Trophoblast cell (in vitro differentiated cells and primary cell): Measurements from ENCODE around the gene BCL7A.
A peak's percentile ranks its signal among the peaks of the same experiment; 100 is the strongest.

Experiments used
- DNase-seq, 2 donors: peaks; one replicate each; pipeline ENCODE4 v3.0.0-alpha.2; 2016
- H2AFZ ChIP-seq: 2 replicates; pipeline ENCODE4 v1.6.1; 2013; ENCODE audit warnings: low read length, moderate library complexity, mild to moderate bottlenecking; ENCODE audit not compliant: insufficient read depth, poor library complexity
- H2AK5ac ChIP-seq: 2 replicates; pipeline ENCODE4 v1.6.1; 2013; ENCODE audit warnings: mild to moderate bottlenecking, low read length
- H2BK120ac ChIP-seq: 2 replicates; pipeline ENCODE4 v1.6.1; 2013; ENCODE audit warnings: low read length, mild to moderate bottlenecking, moderate library complexity; ENCODE audit not compliant: insufficient read depth, poor library complexity
- H2BK12ac ChIP-seq: 2 replicates; pipeline ENCODE4 v1.6.1; 2013; ENCODE audit warnings: mild to moderate bottlenecking, low read length, moderate library complexity
- H2BK5ac ChIP-seq: 2 replicates; pipeline ENCODE4 v1.6.1; 2013; ENCODE audit warnings: low read length, low read depth, moderate library complexity, mild to moderate bottlenecking; ENCODE audit not compliant: poor library complexity
- H3K14ac ChIP-seq: 2 replicates; pipeline ENCODE4 v1.6.1; 2013; ENCODE audit warnings: mild to moderate bottlenecking, low read length
- H3K18ac ChIP-seq: 2 replicates; pipeline ENCODE4 v1.6.1; 2013; ENCODE audit warnings: mild to moderate bottlenecking, low read length
- H3K23ac ChIP-seq: 2 replicates; pipeline ENCODE4 v1.6.1; 2013; ENCODE audit warnings: low read length
- H3K27ac ChIP-seq: 2 replicates; pipeline ENCODE4 v1.5.1; 2013; ENCODE audit warnings: low read depth, mild to moderate bottlenecking, inconsistent platforms, low read length, moderate library complexity
- H3K27me3 ChIP-seq: 2 replicates; pipeline ENCODE4 v1.6.1; 2013; ENCODE audit warnings: inconsistent platforms, mild to moderate bottlenecking, low read length, moderate library complexity; ENCODE audit not compliant: insufficient read depth
- H3K36me3 ChIP-seq, 2 experiments: 1 replicate in 1 of 2; 2 replicates in 1 of 2; pipeline ENCODE4 v1.6.1; 2013; ENCODE audit warnings: low read length in 2 of 2, mild to moderate bottlenecking in 2 of 2, moderate library complexity in 1 of 2; ENCODE audit not compliant: insufficient read depth in 2 of 2, control insufficient read depth in 1 of 2
- H3K4ac ChIP-seq: 2 replicates; pipeline ENCODE4 v1.6.1; 2013; ENCODE audit warnings: low read depth, mild to moderate bottlenecking, low read length, moderate library complexity
- H3K4me1 ChIP-seq, 2 experiments: 1 replicate in 1 of 2; 2 replicates in 1 of 2; pipeline ENCODE4 v1.6.1; 2013; ENCODE audit warnings: low read length in 2 of 2, mild to moderate bottlenecking in 2 of 2, moderate library complexity in 1 of 2; ENCODE audit not compliant: insufficient read depth in 2 of 2, control insufficient read depth in 1 of 2
- H3K4me2 ChIP-seq: 2 replicates; pipeline ENCODE4 v1.6.1; 2013; ENCODE audit warnings: inconsistent platforms, mild to moderate bottlenecking, low read length, moderate library complexity
- H3K4me3 ChIP-seq: 2 replicates; pipeline ENCODE4 v1.5.1; 2013; ENCODE audit warnings: mild to moderate bottlenecking, low read depth, low read length, inconsistent platforms
- H3K79me1 ChIP-seq: one replicate; pipeline ENCODE4 v1.6.1; 2013; ENCODE audit warnings: low read length
- H3K79me2 ChIP-seq: 2 replicates; pipeline ENCODE4 v1.6.1; 2013; ENCODE audit warnings: low read length, mild to moderate bottlenecking; ENCODE audit not compliant: control insufficient read depth, insufficient read depth, poor library complexity
- H3K9ac ChIP-seq: 2 replicates; pipeline ENCODE4 v1.6.1; 2013; ENCODE audit warnings: mild to moderate bottlenecking, low read length
- H3K9me3 ChIP-seq: 2 replicates; pipeline ENCODE4 v1.6.1; 2013; ENCODE audit warnings: low read depth, mild to moderate bottlenecking, control low read depth, inconsistent platforms, low read length; ENCODE audit not compliant: insufficient read depth
- H4K12ac ChIP-seq: 2 replicates; pipeline ENCODE4 v1.6.1; 2013; ENCODE audit warnings: low read depth, mild to moderate bottlenecking, low read length, moderate library complexity
- H4K8ac ChIP-seq: 2 replicates; pipeline ENCODE4 v1.6.1; 2013; ENCODE audit warnings: low read depth, mild to moderate bottlenecking, low read length, moderate library complexity
- H4K91ac ChIP-seq: one replicate; pipeline ENCODE4 v1.6.1; 2013; ENCODE audit warnings: low read depth, mild to moderate bottlenecking, low read length, moderate library complexity
- WGBS: extraction: QIAGEN DNeasy Blood & Tissue Kit; methylation state at CpG from one replicate; pipeline ENCODE4 v1.1.7; 2013; ENCODE audit warnings: missing lambda C conversion rate; ENCODE audit not compliant: insufficient read length, insufficient coverage; ENCODE audit errors: extremely low coverage; 5-methylcytosine and 5-hydroxymethylcytosine counted together

The BCL7A gene

DNA sequence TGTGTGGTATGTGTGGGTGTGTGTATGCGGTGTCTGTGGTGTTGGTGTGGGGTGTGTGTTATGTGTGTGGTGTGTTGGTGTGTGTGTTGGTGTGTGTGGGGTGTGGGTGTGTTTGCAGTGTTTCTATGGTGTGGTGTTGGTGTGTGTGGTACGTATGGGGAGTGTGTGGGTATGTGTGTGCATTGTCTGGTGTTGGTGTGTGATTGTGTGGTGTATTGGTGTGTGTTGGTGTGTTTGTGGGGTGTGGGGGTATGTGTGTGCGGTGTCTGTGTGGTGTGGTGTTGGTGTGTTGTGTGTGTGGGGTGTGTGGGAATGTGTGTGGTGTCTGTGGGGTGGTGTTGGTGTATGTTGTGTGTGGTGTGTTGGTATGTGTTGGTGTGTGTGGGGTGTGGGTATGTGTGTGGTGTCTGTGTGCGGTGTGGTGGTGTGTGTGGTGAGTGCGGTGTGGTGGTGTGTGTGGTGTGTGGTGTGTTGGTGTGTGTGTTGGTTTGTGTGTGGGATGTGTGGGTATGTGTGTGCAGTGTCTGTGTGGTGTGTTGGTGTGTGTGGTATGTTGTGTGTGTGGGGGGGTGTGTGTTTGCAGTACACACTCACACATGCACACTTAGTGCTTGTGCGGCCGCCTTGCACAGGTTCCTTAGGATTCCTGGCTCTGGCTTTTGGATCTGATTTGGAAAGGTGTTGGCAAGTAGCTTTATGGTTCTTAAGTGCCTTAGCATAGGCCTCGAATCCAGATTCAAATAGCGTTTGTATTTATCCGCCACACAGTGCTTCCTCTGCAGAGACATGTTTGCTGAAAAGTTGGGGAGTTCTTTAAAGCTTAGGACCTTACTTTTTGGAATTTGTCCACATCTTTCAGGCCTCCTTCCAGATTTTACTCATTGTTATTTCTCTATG is 73.3 kb downstream of the BCL7A start:
- Histone ChIP-seq H4K91ac (no peak overlapping the region), H3K27me3 (no peaks in the 10 kb centered on the region), H3K79me2 (no peaks in the 10 kb centered on the region), H3K23ac (peak overlapping the region; percentile 99), H2BK12ac (no peak overlapping the region), H2BK5ac (no peak overlapping the region), H2BK120ac (no peak overlapping the region), H4K12ac (no peak overlapping the region), H3K9ac (no peak overlapping the region), H4K8ac (no peak overlapping the region), H2AK5ac (no peak overlapping the region), H3K9me3 (peaks cover 25% of the 10 kb centered on the region), H2AFZ (no peak overlapping the region), H3K4me2 (no peak overlapping the region), H3K4me3 (peak overlapping the region; percentile 53), H3K36me3 (no peaks in the 10 kb centered on the region), H3K4me1 (peaks cover 12 to 23% of the 10 kb centered on the region in 2 experiments), H3K27ac (no peak overlapping the region), H3K14ac (no peak overlapping the region), H3K4ac (no peak overlapping the region), H3K18ac (no peak overlapping the region), H3K79me1 (no peaks in the 10 kb centered on the region)
- WGBS, result 100% methylated on average over 3 of the region's 10 CpGs
- DNase-seq, result peak in 1 of 2 donors; percentile 44

DNA sequence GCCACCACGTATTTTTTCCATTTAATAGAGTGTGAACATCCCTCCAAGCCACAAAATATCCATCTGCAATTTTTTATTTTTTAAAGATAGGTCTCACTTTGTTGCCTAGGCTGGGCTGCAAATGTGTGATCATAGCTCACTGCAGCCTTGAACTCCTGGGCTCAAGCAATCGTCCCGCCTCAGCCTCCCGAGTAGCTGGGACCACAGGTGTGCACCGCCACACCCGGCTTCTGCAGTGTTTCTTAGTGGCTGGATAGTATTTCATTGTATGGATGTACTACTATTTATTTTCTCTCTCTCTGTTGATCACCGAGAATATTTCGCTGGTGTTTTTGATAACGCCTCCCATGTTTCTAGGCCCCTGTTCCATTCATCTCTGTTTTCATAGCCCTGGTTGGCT is 74.3 kb downstream of the BCL7A start:
- Histone ChIP-seq H3K23ac (no peak overlapping the region), H3K14ac (no peak overlapping the region), H3K27ac (no peak overlapping the region), H3K79me2 (no peaks in the 10 kb centered on the region), H3K36me3 (no peaks in the 10 kb centered on the region), H4K12ac (no peak overlapping the region), H3K4me2 (no peak overlapping the region), H3K27me3 (no peaks in the 10 kb centered on the region), H2AFZ (no peak overlapping the region), H2BK5ac (no peak overlapping the region), H3K18ac (no peak overlapping the region), H3K79me1 (no peaks in the 10 kb centered on the region), H4K91ac (no peak overlapping the region), H2BK12ac (no peak overlapping the region), H3K9ac (no peak overlapping the region), H4K8ac (no peak overlapping the region), H3K9me3 (peaks cover 25% of the 10 kb centered on the region), H2BK120ac (no peak overlapping the region), H3K4me3 (no peak overlapping the region), H2AK5ac (no peak overlapping the region), H3K4me1 (peaks cover 12 to 23% of the 10 kb centered on the region in 2 experiments), H3K4ac (no peak overlapping the region)
- WGBS, result no CpG with 5 or more reads among the region's 9 CpGs
- peak in 1 of 2 donors; percentile 12 for DNase-seq

DNA sequence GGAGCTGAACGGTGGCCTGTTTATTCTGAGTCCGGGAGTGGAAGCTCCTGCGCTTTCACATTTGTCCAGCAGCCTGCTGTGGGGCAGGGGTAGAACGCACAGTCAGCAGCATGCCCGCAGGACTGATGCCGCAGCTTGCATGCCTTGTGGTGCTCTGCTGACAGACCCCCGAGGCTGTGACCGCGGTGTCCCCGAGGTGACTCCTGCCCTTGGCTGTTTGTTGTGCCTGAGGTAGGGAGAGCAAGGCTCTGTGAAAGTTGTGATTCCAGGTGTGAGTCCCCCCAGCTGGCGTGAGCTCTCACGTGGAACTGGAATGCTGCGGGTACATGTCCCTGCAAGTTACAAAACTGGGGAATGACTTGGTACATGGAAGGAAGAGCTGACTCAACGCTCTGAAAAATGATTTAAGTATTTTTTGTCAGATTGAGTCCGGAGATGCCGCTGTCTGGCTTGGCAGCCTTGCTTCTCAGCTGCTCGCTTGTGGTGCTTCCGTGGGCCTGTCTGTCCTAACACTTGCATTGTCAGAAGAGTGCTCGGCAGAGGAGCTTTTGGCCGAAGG is 75.0 kb downstream of the BCL7A start:
- Histone ChIP-seq H2AK5ac (no peak overlapping the region), H4K91ac (no peak overlapping the region), H2BK5ac (no peak overlapping the region), H3K9me3 (peaks cover 25% of the 10 kb centered on the region), H3K23ac (no peak overlapping the region), H3K36me3 (no peaks in the 10 kb centered on the region), H3K14ac (no peak overlapping the region), H3K79me2 (no peaks in the 10 kb centered on the region), H3K18ac (no peak overlapping the region), H4K8ac (no peak overlapping the region), H3K4me3 (no peak overlapping the region), H3K27ac (no peak overlapping the region), H3K27me3 (no peaks in the 10 kb centered on the region), H4K12ac (no peak overlapping the region), H2BK120ac (no peak overlapping the region), H3K4ac (no peak overlapping the region), H2BK12ac (no peak overlapping the region), H3K4me2 (no peak overlapping the region), H2AFZ (no peak overlapping the region), H3K9ac (no peak overlapping the region), H3K79me1 (no peaks in the 10 kb centered on the region), H3K4me1 (peaks cover 12 to 23% of the 10 kb centered on the region in 2 experiments)
- peak; percentile 99 for DNase-seq
- WGBS, result no CpG with 5 or more reads among the region's 20 CpGs

DNA sequence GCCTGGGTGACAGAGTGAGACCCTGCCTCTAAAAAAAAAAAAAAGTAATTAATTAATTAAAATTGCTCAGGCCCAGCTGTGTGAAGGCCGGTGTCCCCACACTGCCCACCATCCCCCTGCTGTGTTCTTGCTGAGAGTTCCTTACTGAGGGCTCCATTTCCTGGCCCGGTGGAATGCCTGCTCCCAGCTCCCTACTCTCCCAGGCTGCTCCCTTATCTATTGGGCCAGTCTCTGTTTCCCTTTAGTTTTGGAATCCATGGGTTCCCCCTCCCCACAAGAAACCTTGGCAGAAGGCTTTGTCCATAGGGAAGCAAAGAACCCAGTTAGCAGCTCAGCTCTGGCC is 75.9 kb downstream of the BCL7A start:
- Histone ChIP-seq H3K4ac (no peak overlapping the region), H2BK120ac (peak overlapping the region; percentile 6), H3K4me2 (no peak overlapping the region), H3K9me3 (peaks cover 25% of the 10 kb centered on the region), H3K9ac (no peak overlapping the region), H2BK5ac (no peak overlapping the region), H4K12ac (no peak overlapping the region), H3K4me1 (peaks cover 12 to 23% of the 10 kb centered on the region in 2 experiments), H3K36me3 (no peaks in the 10 kb centered on the region), H3K18ac (no peak overlapping the region), H3K14ac (no peak overlapping the region), H2AK5ac (no peak overlapping the region), H4K8ac (no peak overlapping the region), H2BK12ac (no peak overlapping the region), H3K4me3 (no peak overlapping the region), H3K79me1 (no peaks in the 10 kb centered on the region), H3K79me2 (no peaks in the 10 kb centered on the region), H2AFZ (no peak overlapping the region), H3K27me3 (no peaks in the 10 kb centered on the region), H4K91ac (no peak overlapping the region), H3K23ac (no peak overlapping the region), H3K27ac (no peak overlapping the region)
- DNase-seq, result no peak
- no CpG with 5 or more reads among the region's 2 CpGs for WGBS
